ENCODE results near the gene SMAP1.
A peak's percentile ranks its signal among the peaks of the same experiment; 100 is the strongest.

Gene SMAP1
- total RNA-seq, result 48.7 to 54.4 (median 51.4) reads per million in 4 donors

DNA sequence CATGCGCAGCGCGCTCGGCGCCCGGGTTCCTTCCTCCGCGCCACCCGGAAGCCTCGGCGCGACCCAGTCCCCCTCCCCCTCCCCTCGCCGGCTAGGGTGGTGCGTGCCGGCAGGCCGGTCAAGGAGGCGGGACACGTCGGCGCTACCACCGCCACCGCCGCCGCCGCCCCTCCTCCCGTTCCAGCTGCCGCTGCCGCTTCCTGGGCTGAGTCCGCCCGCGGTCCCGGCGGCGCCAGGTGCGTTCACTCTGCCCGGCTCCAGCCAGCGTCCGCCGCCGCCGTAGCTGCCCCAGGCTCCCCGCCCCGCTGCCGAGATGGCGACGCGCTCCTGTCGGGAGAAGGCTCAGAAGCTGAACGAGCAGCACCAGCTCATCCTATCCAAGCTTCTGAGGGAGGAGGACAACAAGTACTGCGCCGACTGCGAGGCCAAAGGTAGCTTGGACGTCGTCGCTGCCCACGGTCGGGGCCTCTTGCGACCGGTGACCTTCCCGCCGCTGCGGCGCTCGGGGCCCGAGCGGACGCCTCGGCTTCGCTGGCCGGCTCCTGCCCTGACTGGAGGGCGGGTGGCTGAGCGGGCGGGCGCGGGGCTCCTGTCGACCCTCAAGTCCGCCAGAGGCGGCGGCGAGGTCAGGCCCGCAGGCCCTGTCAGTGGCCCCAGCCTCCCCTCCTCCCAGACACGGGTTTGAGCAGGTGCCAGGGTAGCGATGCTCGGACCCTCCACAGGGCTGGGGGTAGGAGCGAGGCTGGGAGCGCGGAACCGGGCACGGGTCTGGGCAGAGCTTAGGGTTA, at the start of gene SMAP1:
Gene SMAP1 (plus strand): TSS at position 173 of the 788 bp plus-strand sequence. CDS start 141 bp downstream, at position 314.
- DNase-seq, result peak; percentile 82 to 96 (median 88)

GRCh38 chr6:70620746-70621145, 46.9 kb upstream of the SMAP1 start:
- DNase-seq, result no peak

- DNase-seq, result no peak
Observed at GRCh38 chr6:70622461-70622860, 45.2 kb upstream of the SMAP1 start.

GRCh38 chr6:70625436-70625835, 42.2 kb upstream of the SMAP1 start:
- no peak for DNase-seq

- no peak for DNase-seq
Observed at GRCh38 chr6:70627500-70628254, 40.0 kb upstream of the SMAP1 start.

GRCh38 chr6:70629929-70630328, 37.8 kb upstream of the SMAP1 start:
- DNase-seq, result no peak

DNA sequence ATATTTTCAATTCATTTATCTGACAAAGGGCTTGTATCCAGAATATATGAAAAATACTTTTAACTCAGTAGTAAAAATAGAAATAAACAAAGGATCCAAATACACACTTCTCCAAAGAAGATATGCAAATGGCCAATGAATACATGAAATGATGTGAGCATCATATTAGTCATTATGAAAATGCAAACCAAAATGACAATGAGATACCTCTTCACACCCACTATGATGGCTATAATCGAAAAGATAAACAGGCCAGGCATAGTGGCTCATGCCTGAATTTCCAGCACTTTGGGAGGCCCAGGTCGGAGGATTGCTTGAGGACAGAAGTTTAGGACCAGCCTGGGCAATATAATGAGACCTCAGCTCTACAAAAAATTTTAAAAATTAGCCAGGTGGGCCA, 33.8 kb upstream of the SMAP1 start:
- DNase-seq, result no peak

DNA sequence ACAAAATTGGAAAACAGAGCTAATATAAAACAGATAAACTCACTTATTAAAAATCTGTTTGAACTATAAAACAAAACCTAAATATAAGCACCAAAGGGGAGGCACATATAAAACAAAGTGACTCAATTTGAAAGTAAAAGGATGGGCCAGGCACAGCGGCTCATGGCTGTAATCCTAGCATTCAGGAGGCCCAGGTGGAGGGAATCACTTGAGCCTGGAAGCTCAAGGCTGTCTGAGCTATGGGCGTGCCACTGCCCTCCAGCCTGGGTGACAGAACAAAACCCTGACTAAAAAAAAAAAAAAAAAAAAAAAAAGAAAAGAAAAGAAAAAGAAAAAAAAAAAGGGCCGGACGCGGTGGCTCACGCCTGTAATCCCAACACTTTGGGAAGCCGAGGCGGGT, 31.1 kb upstream of the SMAP1 start:
- no peak for DNase-seq

DNA sequence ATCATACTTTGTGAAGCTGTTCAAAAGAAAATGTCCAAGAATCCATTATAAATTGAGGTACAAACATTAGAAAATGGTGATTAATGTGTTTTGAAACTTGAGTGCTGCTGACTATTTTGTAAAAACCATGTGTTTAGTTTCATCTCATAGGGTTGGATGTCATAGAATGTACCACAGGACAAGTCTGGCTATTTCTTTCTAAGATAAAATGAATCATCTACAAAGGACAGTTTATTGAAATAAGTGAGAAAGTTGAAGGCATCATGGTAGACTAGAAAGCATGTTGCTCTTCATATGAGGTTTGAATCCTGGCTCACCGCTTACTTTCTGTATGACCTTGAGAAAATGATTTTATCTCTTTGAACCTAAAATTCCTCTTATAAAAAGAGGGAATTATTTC, 29.2 kb upstream of the SMAP1 start:
- no peak for DNase-seq

GRCh38 chr6:70651326-70651905, 16.3 kb upstream of the SMAP1 start:
- DNase-seq, result peak in 4 of 5 donors; percentile 6 to 91 (median 34)

DNA sequence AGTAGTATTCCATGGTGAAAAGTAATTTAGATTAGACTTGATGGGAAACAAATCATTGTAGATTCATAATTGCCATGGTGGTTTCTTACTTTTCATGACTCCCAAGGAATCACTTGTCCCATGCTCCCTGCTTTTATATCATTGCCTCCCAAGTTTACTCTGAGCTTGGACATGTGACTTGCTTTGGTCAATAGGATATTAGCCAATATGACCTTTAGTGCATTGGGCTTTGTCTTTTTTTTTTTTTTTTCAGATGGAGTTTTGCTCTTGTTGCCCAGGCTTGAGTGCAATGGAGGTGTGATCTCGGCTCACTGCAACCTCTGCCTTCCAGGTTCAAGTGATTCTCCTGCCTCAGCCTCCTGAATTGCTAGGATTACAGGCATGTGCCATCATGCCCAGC, 15.5 kb upstream of the SMAP1 start:
- DNase-seq, result no peak

- DNase-seq, result no peak
Observed at GRCh38 chr6:70657706-70658105, 10.0 kb upstream of the SMAP1 start.

DNA sequence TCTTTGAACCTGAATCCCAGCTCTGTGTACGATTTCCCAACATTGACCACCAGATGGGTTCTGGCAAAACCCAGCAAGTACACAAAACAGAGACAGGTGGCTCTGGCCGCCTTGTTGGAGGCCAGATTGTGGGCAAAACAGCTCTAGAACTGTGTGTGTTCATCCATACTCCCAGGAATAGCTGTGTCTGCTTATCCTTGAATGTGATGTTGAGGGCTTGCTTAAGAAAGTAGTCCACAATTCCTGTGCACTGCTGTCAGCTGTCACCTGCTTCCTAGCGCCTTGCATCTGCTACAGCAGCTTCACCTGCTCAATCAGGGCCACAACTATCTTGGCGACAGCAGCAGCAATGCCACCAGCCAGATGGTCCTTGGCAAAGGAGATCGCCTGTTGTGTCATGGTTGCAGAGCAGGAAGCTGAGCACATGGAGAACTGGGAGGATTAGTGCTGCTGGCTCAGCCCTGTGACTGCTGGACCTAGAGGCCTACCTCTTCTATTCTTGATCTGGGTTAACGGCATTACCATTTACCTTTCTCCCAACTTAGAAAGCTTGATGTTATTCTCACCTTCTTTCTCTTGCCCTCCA, 3.7 kb upstream of the SMAP1 start:
- no peak for DNase-seq

GRCh38 chr6:70666706-70667105, 977 bp upstream of the SMAP1 start:
- no peak for DNase-seq

- no peak for DNase-seq
Observed at GRCh38 chr6:70667256-70667710, 400 bp upstream of the SMAP1 start.

DNA sequence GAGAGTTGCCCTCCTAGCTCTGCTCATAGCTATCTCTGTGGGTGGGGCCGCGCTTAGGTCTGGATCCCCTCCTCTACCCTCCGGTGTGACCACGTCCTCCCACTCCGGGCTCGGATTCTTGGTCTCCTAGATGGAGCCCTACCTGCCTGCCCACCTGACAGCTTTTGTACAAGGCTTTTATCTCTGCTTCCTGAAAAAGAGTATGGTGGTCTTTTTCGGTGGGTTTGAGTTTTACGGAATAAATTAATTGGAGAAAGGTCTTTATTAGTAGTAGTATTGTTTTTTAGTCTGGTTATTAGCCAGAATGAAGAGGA, 773 bp downstream of the SMAP1 start:
- DNase-seq, result peak in 2 of 5 donors; percentile 39 to 43

DNA sequence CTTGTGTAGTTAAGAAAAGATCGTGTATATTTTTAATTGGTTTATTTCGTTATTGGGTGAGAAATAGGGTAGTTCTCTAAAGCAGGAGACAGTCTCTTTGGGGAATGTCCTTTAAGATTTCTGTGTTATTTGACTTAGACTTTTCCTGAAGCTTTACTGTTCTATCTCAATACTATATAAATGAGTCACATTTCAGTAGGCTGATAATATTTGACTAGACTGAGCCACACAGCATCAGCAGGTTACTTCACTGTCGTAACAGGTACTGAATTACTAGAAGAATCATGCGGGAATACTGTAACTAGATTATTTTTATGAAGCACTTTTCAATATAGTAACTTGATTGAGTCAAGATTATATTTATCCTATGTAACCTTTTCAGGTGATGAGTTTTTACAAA, 1.4 kb downstream of the SMAP1 start:
- peak in 1 of 5 donors; percentile 6 for DNase-seq

GRCh38 chr6:70672549-70672948, 4.9 kb downstream of the SMAP1 start:
- DNase-seq, result no peak

DNA sequence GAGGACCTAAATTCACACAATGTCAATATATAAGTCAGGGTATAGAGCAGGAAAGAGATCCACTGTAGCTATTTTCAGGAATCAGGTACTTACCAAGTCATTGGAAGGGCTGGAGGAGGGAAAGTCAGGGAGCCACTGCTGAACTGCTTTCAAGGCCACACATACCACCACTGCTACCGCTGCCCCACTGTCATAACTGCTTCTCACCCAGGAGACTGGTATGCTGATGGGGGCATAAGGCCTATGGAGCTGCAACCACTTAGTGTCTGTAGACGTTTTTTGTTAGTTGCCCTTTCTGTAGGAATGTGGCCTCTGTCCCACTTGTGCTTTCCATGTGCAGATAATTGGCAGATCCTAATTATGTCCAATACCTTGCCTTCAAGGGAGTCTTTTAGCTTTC, 5.4 kb downstream of the SMAP1 start:
- DNase-seq, result no peak

DNA sequence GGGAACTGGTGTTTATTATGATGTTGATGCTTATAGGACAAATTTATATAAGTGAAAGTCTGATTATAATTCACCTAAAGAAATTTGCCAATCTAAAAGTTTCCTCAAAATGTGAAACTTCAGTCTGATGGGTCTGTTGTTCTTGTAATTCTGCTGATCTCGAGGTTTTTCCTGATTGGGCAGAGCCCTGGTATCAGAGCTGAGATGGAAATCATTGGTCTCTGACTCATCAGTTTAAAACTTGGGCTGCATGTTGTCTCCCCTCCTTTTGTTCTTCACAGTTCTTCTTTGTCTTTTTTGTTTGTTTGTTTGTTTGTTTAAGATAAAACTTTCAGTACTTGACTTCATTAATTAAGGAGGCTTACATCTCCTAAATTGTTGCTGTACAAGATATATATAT, 5.9 kb downstream of the SMAP1 start:
- DNase-seq, result no peak

GRCh38 chr6:70675822-70676221, 8.1 kb downstream of the SMAP1 start:
- DNase-seq, result no peak

DNA sequence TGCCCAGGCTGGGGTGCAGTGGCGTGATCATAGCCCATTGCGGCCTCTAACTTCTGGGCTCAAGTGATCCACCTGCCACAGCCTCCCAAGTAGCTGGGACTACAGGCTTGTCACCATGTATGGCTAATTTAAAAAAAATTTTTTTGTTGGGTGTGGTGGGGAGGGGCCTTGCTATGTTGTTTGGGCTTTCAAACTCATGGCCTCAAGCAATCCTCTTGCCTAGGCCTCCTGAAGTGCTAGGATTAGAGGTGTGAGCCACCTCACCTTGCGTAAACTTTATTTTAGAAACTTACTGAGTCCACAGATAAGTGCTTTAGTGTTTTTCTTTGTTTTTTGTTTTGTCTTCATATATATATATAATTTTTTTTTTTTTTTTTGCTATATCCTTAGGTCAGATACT, 9.1 kb downstream of the SMAP1 start:
- no peak for DNase-seq

DNA sequence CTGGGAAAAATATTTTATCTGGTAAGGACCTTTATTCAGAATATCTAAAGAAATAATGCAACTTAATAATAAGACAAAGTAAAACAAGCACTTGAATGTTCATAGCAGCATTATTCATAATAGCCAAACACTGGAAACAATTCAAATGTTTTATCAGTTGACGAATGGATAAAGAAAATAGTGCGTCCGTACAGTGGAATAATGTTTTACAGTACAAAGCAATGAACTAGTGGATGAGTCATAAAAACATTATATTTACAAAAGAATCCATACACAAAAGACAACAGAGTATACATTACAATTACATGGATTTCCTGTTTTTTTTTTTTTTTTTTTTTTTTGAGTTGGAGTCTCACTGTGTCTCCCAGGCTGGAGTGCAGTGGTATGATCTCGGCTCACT, 12.7 kb downstream of the SMAP1 start:
- no peak for DNase-seq

Measured in T-helper 1 cell (primary cell).